ENCODE data around the gene TCF4.

Gene TCF4

DNA sequence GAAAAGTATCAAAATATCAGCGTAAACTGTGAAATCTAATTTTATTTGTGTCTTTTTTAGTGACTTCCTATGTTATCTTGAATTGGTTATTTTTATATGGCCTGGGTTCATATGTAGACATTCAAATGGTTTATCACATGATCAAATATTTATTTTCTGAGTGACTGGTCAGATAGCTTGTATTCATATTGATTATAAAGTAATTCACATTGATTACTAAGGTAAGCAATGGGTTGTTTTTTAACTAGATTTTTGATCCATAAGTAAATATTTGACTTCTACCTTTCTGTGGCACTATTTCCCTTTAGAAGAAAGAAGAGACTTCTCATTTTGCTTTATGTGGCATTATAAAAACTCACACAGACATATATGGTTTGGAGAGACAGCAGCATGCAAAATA, 260.5 kb downstream of the TCF4 start:
- no peak for TF ChIP-seq EZH2phosphoT487 (IDR thresholded peaks at IDR 0.05; ENCODE audit: borderline replicate concordance)
- TF ChIP-seq, protein P1, sequence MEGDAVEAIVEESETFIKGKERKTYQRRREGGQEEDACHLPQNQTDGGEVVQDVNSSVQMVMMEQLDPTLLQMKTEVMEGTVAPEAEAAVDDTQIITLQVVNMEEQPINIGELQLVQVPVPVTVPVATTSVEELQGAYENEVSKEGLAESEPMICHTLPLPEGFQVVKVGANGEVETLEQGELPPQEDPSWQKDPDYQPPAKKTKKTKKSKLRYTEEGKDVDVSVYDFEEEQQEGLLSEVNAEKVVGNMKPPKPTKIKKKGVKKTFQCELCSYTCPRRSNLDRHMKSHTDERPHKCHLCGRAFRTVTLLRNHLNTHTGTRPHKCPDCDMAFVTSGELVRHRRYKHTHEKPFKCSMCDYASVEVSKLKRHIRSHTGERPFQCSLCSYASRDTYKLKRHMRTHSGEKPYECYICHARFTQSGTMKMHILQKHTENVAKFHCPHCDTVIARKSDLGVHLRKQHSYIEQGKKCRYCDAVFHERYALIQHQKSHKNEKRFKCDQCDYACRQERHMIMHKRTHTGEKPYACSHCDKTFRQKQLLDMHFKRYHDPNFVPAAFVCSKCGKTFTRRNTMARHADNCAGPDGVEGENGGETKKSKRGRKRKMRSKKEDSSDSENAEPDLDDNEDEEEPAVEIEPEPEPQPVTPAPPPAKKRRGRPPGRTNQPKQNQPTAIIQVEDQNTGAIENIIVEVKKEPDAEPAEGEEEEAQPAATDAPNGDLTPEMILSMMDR (conservative IDR thresholded peaks at IDR 0.05; ENCODE audit: low read length), result no peak
- Histone ChIP-seq H3K4me3 (ENCODE audit: low read length, poor library complexity, severe bottlenecking) (no peak overlapping the region), H3K9me3 (ENCODE audit: insufficient read depth, low read depth, low read length) (no peaks in the 10 kb centered on the region), H3K79me2 (ENCODE audit: insufficient read depth, low read length) (no peaks in the 10 kb centered on the region), H3K4me2 (ENCODE audit: low read depth, low read length, poor library complexity, severe bottlenecking) (no peak overlapping the region), H4K20me1 (ENCODE audit: insufficient read depth, low read length, poor library complexity, severe bottlenecking) (no peaks in the 10 kb centered on the region), H3K27me3 (ENCODE audit: insufficient read depth, low read length, poor library complexity, severe bottlenecking) (no peaks in the 10 kb centered on the region), H3K9ac (ENCODE audit: low read depth, low read length, poor library complexity, severe bottlenecking) (no peak overlapping the region), H3K4me1 (ENCODE audit: insufficient read depth, low read length, poor library complexity, severe bottlenecking) (peaks cover 20% of the 10 kb centered on the region), H3K9me2 (replicated peaks; ENCODE audit: low read depth, low read length) (no peaks in the 10 kb centered on the region), H2AFZ (ENCODE audit: low read length) (no peak overlapping the region), H3F3A (ENCODE audit: low read depth) (no peaks in the 10 kb centered on the region), H3K36me3 (ENCODE audit: insufficient read depth, low read length) (no peaks in the 10 kb centered on the region)

DNA sequence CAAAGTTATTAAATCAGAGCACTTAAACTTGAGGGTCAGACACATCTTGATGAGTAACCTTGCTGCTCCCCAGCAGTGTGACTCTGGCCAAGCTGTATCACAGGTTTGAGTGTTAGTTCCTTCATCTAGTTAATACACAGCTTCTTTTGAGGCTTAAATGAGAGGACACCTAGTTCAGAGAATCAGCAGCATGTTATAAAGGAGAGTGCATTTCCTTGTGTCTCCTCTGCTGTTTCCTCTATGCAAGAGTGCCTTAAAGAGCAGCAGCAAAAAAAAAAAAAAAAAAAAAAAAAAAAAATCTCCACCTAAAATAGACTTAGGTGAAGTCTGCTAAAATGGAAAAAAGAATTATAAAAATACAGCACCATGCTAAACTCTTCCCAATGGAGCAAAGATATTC, 261.9 kb downstream of the TCF4 start:
- H3K4me2 ChIP-seq (ENCODE audit: low read depth, low read length, poor library complexity, severe bottlenecking), result no peak overlapping the region
- H3K79me2 ChIP-seq (ENCODE audit: insufficient read depth, low read length), result no peaks in the 10 kb centered on the region
- no peak overlapping the region for H3K9ac ChIP-seq (ENCODE audit: low read depth, low read length, poor library complexity, severe bottlenecking)
- H3K36me3 ChIP-seq (ENCODE audit: insufficient read depth, low read length), result no peaks in the 10 kb centered on the region
- H3K9me3 ChIP-seq (ENCODE audit: insufficient read depth, low read depth, low read length), result no peaks in the 10 kb centered on the region
- no peaks in the 10 kb centered on the region for H3K27me3 ChIP-seq (ENCODE audit: insufficient read depth, low read length, poor library complexity, severe bottlenecking)
- H2AFZ ChIP-seq (ENCODE audit: low read length), result no peak overlapping the region
- H3K9me2 ChIP-seq (replicated peaks; ENCODE audit: low read depth, low read length), result no peaks in the 10 kb centered on the region
- TF ChIP-seq EZH2phosphoT487 (IDR thresholded peaks at IDR 0.05; ENCODE audit: borderline replicate concordance), result no peak
- TF ChIP-seq, protein P1 (conservative IDR thresholded peaks at IDR 0.05; ENCODE audit: low read length), result no peak
- no peak overlapping the region for H3K4me3 ChIP-seq (ENCODE audit: low read length, poor library complexity, severe bottlenecking)
- H3F3A ChIP-seq (ENCODE audit: low read depth), result no peaks in the 10 kb centered on the region
- no peaks in the 10 kb centered on the region for H4K20me1 ChIP-seq (ENCODE audit: insufficient read depth, low read length, poor library complexity, severe bottlenecking)
- peaks cover 20% of the 10 kb centered on the region for H3K4me1 ChIP-seq (ENCODE audit: insufficient read depth, low read length, poor library complexity, severe bottlenecking)

DNA sequence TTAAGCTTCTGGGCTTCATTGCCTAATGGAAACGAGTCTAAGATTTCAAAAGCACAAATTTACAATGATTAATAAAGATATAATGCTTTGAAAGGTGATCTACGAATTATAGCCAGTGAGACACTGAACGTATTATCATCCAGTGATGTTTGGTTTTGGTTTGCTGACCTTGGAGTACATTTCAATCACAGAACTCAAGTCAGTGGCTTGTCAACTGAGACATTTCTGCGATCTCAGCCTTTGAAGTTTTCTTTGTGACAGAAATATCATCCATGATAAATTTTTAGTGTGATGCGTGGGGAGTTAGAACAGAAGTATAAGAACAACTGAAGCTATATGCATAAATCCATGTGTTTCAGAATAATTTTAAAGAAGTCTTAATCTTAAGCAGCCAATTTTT, 263.8 kb downstream of the TCF4 start:
- H3K4me3 ChIP-seq (ENCODE audit: low read length, poor library complexity, severe bottlenecking), result no peak overlapping the region
- H4K20me1 ChIP-seq (ENCODE audit: insufficient read depth, low read length, poor library complexity, severe bottlenecking), result no peaks in the 10 kb centered on the region
- no peaks in the 10 kb centered on the region for H3F3A ChIP-seq (ENCODE audit: low read depth)
- H3K9me3 ChIP-seq (ENCODE audit: insufficient read depth, low read depth, low read length), result no peaks in the 10 kb centered on the region
- no peaks in the 10 kb centered on the region for H3K27me3 ChIP-seq (ENCODE audit: insufficient read depth, low read length, poor library complexity, severe bottlenecking)
- H3K9ac ChIP-seq (ENCODE audit: low read depth, low read length, poor library complexity, severe bottlenecking), result no peak overlapping the region
- no peaks in the 10 kb centered on the region for H3K79me2 ChIP-seq (ENCODE audit: insufficient read depth, low read length)
- H3K36me3 ChIP-seq (ENCODE audit: insufficient read depth, low read length), result no peaks in the 10 kb centered on the region
- H2AFZ ChIP-seq (ENCODE audit: low read length), result no peak overlapping the region
- no peaks in the 10 kb centered on the region for H3K9me2 ChIP-seq (replicated peaks; ENCODE audit: low read depth, low read length)
- H3K4me1 ChIP-seq (ENCODE audit: insufficient read depth, low read length, poor library complexity, severe bottlenecking), result peaks cover 22% of the 10 kb centered on the region
- TF ChIP-seq EZH2phosphoT487 (IDR thresholded peaks at IDR 0.05; ENCODE audit: borderline replicate concordance), result no peak
- TF ChIP-seq, protein P1 (conservative IDR thresholded peaks at IDR 0.05; ENCODE audit: low read length), result no peak
- H3K4me2 ChIP-seq (ENCODE audit: low read depth, low read length, poor library complexity, severe bottlenecking), result no peak overlapping the region

All from Loucy (cell line).